ENCODE measurements around the gene XRCC4. TPM values are rescaled to one million over a fixed set of nuclear protein-coding genes. Genes with fewer than 3 reads are reported as not detected.

Gene XRCC4
- total RNA-seq, 1 experiment from 2014 or later = 7.1 TPM

DNA sequence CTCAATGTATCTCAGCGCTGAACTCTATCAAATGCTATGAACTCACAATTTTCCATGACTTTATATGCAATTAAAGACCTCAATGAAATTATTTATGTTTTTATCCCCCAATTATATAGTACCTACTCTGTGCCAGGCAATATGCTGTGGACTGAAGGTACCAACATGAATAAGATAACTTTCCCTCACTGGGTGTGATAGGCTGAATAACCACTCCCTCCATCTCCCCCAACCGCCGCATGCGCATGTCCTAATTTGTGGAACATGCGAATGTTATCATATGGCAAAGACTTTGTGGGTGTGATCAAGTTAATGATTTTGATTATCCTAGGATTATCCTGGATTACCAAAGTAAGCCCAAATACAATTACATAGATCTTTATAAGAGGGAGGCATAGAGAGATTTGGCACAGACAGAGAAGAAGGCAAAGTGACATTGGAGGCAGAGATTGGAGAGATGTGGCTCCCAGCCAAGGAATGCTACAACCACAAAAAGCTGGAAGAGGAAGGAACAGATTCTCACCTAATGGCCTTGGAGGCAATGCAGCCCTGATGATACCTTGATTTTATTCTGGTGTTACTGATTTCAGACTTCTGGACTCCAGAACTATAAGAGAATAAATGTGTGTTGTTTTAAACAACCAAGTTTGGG is 245.1 kb downstream of the XRCC4 start:
- ChIA-PET CTCF (no interaction called here), POLR2A (no interaction called here)
- no peaks in the 10 kb centered on the region for H3K36me3 Mint-ChIP-seq (ENCODE audit: insufficient read depth, unreplicated experiment)
- TF ChIP-seq, protein P1, sequence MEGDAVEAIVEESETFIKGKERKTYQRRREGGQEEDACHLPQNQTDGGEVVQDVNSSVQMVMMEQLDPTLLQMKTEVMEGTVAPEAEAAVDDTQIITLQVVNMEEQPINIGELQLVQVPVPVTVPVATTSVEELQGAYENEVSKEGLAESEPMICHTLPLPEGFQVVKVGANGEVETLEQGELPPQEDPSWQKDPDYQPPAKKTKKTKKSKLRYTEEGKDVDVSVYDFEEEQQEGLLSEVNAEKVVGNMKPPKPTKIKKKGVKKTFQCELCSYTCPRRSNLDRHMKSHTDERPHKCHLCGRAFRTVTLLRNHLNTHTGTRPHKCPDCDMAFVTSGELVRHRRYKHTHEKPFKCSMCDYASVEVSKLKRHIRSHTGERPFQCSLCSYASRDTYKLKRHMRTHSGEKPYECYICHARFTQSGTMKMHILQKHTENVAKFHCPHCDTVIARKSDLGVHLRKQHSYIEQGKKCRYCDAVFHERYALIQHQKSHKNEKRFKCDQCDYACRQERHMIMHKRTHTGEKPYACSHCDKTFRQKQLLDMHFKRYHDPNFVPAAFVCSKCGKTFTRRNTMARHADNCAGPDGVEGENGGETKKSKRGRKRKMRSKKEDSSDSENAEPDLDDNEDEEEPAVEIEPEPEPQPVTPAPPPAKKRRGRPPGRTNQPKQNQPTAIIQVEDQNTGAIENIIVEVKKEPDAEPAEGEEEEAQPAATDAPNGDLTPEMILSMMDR (IDR thresholded peaks at IDR 0.05; ENCODE audit: unreplicated experiment) = no peak
- intact Hi-C loops (cut with micrococcal nuclease) = no loop called here
- BruUV-seq (replicated peaks) = no TSS peak
- no peaks in the 10 kb centered on the region for H3K9me3 Mint-ChIP-seq (ENCODE audit: unreplicated experiment)
- H3K4me3 Mint-ChIP-seq (ENCODE audit: unreplicated experiment) = no peak overlapping the region
- no peaks in the 10 kb centered on the region for H3K4me1 Mint-ChIP-seq (ENCODE audit: insufficient read depth, unreplicated experiment)
- H3K27ac Mint-ChIP-seq (ENCODE audit: low read depth, unreplicated experiment) = no peak overlapping the region
- H3K27me3 Mint-ChIP-seq (ENCODE audit: insufficient read depth, unreplicated experiment) = no peaks in the 10 kb centered on the region
- peak; percentile 9 for DNase-seq (ENCODE audit: unreplicated experiment)

DNA sequence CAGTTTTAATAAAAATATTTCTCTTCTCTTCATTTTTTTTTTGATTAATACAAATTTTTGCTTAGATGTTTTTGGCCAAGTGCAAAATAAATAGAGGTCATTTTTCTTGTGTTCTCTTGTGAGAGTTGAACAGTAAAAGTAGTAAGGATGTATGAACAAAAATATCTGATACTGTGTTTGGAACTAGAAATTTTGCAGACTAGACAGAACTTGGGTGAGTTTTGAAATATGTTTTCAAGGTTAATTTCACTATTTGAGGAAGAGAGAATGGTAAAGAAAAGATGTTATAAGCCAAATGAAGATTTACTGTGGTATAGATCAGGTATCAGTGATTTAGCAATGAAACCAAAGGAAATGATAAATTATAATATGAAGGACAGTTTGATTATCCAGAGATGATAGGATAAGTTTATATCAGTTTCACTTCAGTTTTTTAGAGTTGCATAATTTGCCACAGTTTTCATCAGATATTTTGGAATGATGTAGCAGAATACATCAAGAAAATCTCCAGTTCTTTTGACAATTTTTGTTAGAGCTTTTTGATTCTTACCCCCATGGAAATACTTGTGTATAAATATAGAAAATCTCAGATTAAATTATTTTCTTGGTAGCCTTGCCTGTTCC is 246.3 kb downstream of the XRCC4 start:
- intact Hi-C loops (cut with micrococcal nuclease) = no loop called here

DNA sequence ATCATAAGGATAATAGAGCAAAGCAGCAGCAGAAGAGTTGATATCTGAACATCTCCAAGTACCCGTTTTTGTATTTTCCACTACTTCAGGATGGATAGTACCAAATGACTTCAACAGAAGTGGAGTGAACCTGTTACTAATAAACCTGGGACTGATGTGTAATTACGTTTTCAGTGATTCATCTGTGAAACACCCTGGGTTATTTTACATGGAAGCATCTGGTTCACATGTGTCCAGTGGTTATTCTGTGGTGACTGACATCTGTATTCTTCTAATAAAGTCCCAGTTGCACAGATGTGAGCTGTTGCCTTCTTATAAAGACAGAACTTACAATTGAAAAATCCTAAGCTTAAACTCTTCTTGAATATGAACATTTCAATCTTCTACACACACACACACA is 254.5 kb downstream of the XRCC4 start:
- no peak for DNase-seq (ENCODE audit: unreplicated experiment)
- BruUV-seq (replicated peaks) = no TSS peak
- Mint-ChIP-seq H3K9me3 (ENCODE audit: unreplicated experiment) (no peaks in the 10 kb centered on the region), H3K4me1 (ENCODE audit: insufficient read depth, unreplicated experiment) (no peaks in the 10 kb centered on the region), H3K4me3 (ENCODE audit: unreplicated experiment) (no peak overlapping the region), H3K27ac (ENCODE audit: low read depth, unreplicated experiment) (no peak overlapping the region), H3K27me3 (ENCODE audit: insufficient read depth, unreplicated experiment) (no peaks in the 10 kb centered on the region), H3K36me3 (ENCODE audit: insufficient read depth, unreplicated experiment) (no peaks in the 10 kb centered on the region)
- CTCF ChIA-PET = no interaction called here
- POLR2A ChIA-PET = no interaction called here
- intact Hi-C loops (cut with micrococcal nuclease) = no loop called here
- TF ChIP-seq, protein P1 (IDR thresholded peaks at IDR 0.05; ENCODE audit: unreplicated experiment) = no peak

More for the DNA sequence above, 246.3 kb downstream of the XRCC4 start:
- H3K9me3 Mint-ChIP-seq (ENCODE audit: unreplicated experiment) = no peaks in the 10 kb centered on the region
- no peak overlapping the region for H3K27ac Mint-ChIP-seq (ENCODE audit: low read depth, unreplicated experiment)
- CTCF ChIA-PET = no interaction called here
- no peak overlapping the region for H3K4me3 Mint-ChIP-seq (ENCODE audit: unreplicated experiment)
- no peaks in the 10 kb centered on the region for H3K4me1 Mint-ChIP-seq (ENCODE audit: insufficient read depth, unreplicated experiment)
- POLR2A ChIA-PET = interaction anchor here (0.6 kb wide), 1 partner anchor 78 kb away, joined by 3 read pairs; no protein-coding TSS in a partner anchor
- BruUV-seq (replicated peaks) = no TSS peak
- H3K36me3 Mint-ChIP-seq (ENCODE audit: insufficient read depth, unreplicated experiment) = no peaks in the 10 kb centered on the region
- no peak for DNase-seq (ENCODE audit: unreplicated experiment)
- no peaks in the 10 kb centered on the region for H3K27me3 Mint-ChIP-seq (ENCODE audit: insufficient read depth, unreplicated experiment)
- TF ChIP-seq, protein P1 (IDR thresholded peaks at IDR 0.05; ENCODE audit: unreplicated experiment) = no peak

DNA sequence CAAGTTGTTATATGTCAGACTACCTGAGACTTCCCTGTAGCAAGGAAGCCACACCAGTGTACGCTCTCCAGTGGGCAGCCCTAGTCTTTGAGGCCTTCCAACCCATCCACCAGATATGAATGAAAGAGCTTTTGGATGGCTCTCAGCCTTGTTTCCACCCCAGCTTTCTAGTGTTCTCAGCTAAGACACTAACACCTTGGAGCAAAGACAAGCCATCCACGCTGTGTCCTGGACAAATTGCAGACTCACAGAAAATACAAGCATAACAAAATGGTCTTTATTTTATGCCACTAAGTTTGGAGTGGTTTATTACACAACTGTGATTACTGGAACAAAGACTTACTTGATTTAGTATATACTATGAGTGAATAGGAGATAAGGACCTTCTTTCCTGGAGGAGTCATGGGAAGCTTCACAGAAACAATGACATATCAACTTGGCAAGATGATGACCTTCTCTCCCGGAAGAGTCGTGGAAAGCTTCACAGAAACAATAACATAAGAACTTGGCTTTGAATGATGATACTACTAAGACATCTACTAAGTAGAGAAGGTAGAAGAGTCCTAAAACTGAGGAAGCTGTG is 260.2 kb downstream of the XRCC4 start:
- POLR2A ChIA-PET = no interaction called here
- no peaks in the 10 kb centered on the region for H3K27me3 Mint-ChIP-seq (ENCODE audit: insufficient read depth, unreplicated experiment)
- BruUV-seq (replicated peaks) = no TSS peak
- H3K4me1 Mint-ChIP-seq (ENCODE audit: insufficient read depth, unreplicated experiment) = peaks cover 6% of the 10 kb centered on the region
- H3K9me3 Mint-ChIP-seq (ENCODE audit: unreplicated experiment) = no peaks in the 10 kb centered on the region
- no peak overlapping the region for H3K27ac Mint-ChIP-seq (ENCODE audit: low read depth, unreplicated experiment)
- no peaks in the 10 kb centered on the region for H3K36me3 Mint-ChIP-seq (ENCODE audit: insufficient read depth, unreplicated experiment)
- no peak overlapping the region for H3K4me3 Mint-ChIP-seq (ENCODE audit: unreplicated experiment)
- CTCF ChIA-PET = no interaction called here
- TF ChIP-seq, protein P1 (IDR thresholded peaks at IDR 0.05; ENCODE audit: unreplicated experiment) = no peak
- intact Hi-C loops (cut with micrococcal nuclease) = no loop called here
- DNase-seq (ENCODE audit: unreplicated experiment) = no peak

All from MCF 10A (cell line).